Measurements from ENCODE around the gene C1QL4.

DNA sequence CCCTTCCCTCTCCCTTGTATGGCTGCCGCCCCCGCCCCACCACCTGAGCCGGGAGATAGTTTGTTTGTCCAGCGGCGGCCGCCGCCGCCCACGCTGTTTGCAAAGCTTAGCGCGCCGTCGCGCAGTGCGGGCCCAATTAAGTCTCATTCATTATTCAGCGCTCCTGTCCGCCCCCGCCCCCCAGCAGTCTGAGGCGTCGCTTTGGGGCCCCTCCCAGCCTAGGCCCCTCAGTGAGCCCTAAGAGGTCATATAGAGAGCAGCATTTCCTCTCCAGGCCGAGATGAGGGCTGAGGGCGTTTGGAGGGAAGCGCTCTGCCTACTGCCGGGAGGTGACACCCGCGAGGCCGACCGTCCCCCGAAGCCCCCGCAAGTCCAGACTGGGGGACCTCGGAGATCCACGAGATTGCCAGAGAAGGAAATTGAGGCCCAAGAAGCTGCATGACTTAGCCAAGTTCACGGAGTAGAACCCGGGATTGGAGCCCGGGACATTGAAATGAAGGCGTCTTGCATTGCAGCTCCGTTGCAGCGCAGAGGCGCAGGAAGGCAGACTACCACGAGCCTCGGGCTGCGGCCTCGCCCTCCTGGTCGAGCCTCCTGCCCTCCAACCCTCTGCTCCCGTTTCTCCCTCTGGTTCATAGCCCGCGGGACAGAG, 9.8 kb upstream of the C1QL4 start, which contains the start of gene DNAJC22:
- no peak for TF ChIP-seq SIRT6 (IDR thresholded peaks at IDR 0.05; ENCODE audit: low read length)
- TF ChIP-seq, protein P1, sequence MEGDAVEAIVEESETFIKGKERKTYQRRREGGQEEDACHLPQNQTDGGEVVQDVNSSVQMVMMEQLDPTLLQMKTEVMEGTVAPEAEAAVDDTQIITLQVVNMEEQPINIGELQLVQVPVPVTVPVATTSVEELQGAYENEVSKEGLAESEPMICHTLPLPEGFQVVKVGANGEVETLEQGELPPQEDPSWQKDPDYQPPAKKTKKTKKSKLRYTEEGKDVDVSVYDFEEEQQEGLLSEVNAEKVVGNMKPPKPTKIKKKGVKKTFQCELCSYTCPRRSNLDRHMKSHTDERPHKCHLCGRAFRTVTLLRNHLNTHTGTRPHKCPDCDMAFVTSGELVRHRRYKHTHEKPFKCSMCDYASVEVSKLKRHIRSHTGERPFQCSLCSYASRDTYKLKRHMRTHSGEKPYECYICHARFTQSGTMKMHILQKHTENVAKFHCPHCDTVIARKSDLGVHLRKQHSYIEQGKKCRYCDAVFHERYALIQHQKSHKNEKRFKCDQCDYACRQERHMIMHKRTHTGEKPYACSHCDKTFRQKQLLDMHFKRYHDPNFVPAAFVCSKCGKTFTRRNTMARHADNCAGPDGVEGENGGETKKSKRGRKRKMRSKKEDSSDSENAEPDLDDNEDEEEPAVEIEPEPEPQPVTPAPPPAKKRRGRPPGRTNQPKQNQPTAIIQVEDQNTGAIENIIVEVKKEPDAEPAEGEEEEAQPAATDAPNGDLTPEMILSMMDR (IDR thresholded peaks at IDR 0.05; ENCODE audit: control extremely low read depth in 1 of 3, insufficient read depth in 1 of 3, low read depth in 1 of 3, low read length in 3 of 3), result no peak
- TF ChIP-seq MAFK (IDR thresholded peaks at IDR 0.05; ENCODE audit: low read depth, low read length), result no peak
- peak; percentile 87 for TF ChIP-seq EZH2 (IDR thresholded peaks at IDR 0.05; ENCODE audit: low read depth, low read length, severe bottlenecking)
- TF ChIP-seq POLR2AphosphoS5 (IDR thresholded peaks at IDR 0.05; ENCODE audit: low read depth, low read length), result no peak
- TF ChIP-seq, protein P2, sequence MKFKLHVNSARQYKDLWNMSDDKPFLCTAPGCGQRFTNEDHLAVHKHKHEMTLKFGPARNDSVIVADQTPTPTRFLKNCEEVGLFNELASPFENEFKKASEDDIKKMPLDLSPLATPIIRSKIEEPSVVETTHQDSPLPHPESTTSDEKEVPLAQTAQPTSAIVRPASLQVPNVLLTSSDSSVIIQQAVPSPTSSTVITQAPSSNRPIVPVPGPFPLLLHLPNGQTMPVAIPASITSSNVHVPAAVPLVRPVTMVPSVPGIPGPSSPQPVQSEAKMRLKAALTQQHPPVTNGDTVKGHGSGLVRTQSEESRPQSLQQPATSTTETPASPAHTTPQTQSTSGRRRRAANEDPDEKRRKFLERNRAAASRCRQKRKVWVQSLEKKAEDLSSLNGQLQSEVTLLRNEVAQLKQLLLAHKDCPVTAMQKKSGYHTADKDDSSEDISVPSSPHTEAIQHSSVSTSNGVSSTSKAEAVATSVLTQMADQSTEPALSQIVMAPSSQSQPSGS (IDR thresholded peaks at IDR 0.05; ENCODE audit: low read length), result no peak
- no peak for TF ChIP-seq YY1 (IDR thresholded peaks at IDR 0.05; ENCODE audit: low read depth, low read length)
- TF ChIP-seq KDM1A (IDR thresholded peaks at IDR 0.05; ENCODE audit: borderline replicate concordance, low read length), result no peak
- no peak for TF ChIP-seq SIN3A (conservative IDR thresholded peaks at IDR 0.05 in 1 of 2, IDR thresholded peaks at IDR 0.05 in 1 of 2; ENCODE audit: low read depth in 1 of 2, low read length in 2 of 2)
- TF ChIP-seq HDAC2 (IDR thresholded peaks at IDR 0.05; ENCODE audit: borderline replicate concordance in 1 of 2, low read depth in 2 of 2, low read length in 2 of 2), result 0 out of 4 replicates have a peak, but pooled peaks of 1 of the 2 experiments have one; percentile 2
- TF ChIP-seq TAF1 (IDR thresholded peaks at IDR 0.05; ENCODE audit: low read depth, low read length), result no peak
- no peak for TF ChIP-seq POLR2A (IDR thresholded peaks at IDR 0.05; ENCODE audit: control extremely low read depth in 1 of 2, low read depth in 2 of 2, low read length in 2 of 2)

Measured in H1 (cell line).